Muscle of leg (tissue), 11 donors: ENCODE data around the gene MIDN. TPM values are rescaled to one million over a fixed set of nuclear protein-coding genes. Genes with fewer than 3 reads are reported as not detected.

Experiments
- DNase-seq: peaks from one replicate; pipeline ENCODE4 v3.0.0; 2013
- H3K27ac ChIP-seq: one replicate; pipeline ENCODE4 v1.5.1; 2013; ENCODE audit warnings: mild to moderate bottlenecking, low read length, control low read depth
- H3K27me3 ChIP-seq: one replicate; pipeline ENCODE4 v1.6.1; 2013; ENCODE audit warnings: low read length; ENCODE audit not compliant: control insufficient read depth, insufficient read depth
- H3K36me3 ChIP-seq: one replicate; pipeline ENCODE4 v1.6.1; 2013; ENCODE audit warnings: low read length; ENCODE audit not compliant: control insufficient read depth, insufficient read depth
- H3K4me1 ChIP-seq: one replicate; pipeline ENCODE4 v1.6.1; 2013; ENCODE audit warnings: low read length; ENCODE audit not compliant: control insufficient read depth, insufficient read depth
- H3K4me3 ChIP-seq: one replicate; pipeline ENCODE4 v1.5.1; 2013; ENCODE audit warnings: low read length, control low read depth
- H3K9me3 ChIP-seq: replicated peaks from 2 replicates; pipeline ENCODE4 v1.6.1; 2013; ENCODE audit warnings: low read depth, low read length; ENCODE audit not compliant: control insufficient read depth
- WGBS: methylation state at CpG from one replicate; pipeline ENCODE4 v1.1.5; 2013; ENCODE audit warnings: missing lambda C conversion rate; ENCODE audit not compliant: insufficient coverage; 5-methylcytosine and 5-hydroxymethylcytosine counted together
- polyA plus RNA-seq, 8 donors: library from polyadenylated mRNA; unstranded; fragments of 120-200 nt; gene quantifications; one replicate each; pipeline versions ENCODE4 v1.2.1 to v1.2.3, GENCODE V29; 2013; ENCODE audit warnings: inconsistent platforms in 1 of 8, low replicate concordance in 1 of 8; ENCODE audit not compliant: insufficient read length in 8 of 8, insufficient read depth in 1 of 8
- total RNA-seq: library from RNA; stranded (reverse); fragments of 120-200 nt; gene quantifications from one replicate; pipeline ENCODE4 v1.2.4, GENCODE V29; 2013

Gene MIDN
- total and polyA plus RNA-seq, 9 donors: 9.2 to 54.7 (median 38.9) TPM

DNA sequence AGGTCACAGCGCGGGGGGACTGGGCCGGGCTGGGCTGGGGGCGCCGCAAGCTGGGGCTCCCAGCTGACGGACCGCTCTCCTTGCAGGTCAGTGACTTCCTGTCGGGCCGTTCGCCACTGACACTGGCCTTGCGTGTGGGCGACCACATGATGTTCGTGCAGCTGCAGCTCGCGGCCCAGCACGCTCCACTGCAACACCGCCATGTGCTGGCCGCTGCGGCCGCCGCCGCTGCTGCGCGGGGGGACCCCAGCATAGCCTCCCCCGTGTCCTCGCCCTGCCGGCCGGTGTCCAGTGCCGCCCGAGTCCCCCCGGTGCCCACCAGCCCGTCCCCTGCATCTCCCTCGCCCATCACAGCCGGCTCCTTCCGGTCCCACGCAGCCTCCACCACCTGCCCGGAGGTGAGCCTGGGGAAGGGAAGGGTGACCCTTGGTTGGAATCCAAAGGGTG, 5.7 kb downstream of the MIDN start:
- peak overlapping the region; percentile 92 for H3K27ac ChIP-seq
- 93% methylated on average over 34 of the region's 37 CpGs for WGBS
- no peak overlapping the region for H3K4me3 ChIP-seq
- no peak for DNase-seq
- H3K9me3 ChIP-seq: no peaks in the 10 kb centered on the region
- peaks cover 65% of the 10 kb centered on the region for H3K4me1 ChIP-seq
- H3K36me3 ChIP-seq: peaks cover 58% of the 10 kb centered on the region
- H3K27me3 ChIP-seq: no peaks in the 10 kb centered on the region

DNA sequence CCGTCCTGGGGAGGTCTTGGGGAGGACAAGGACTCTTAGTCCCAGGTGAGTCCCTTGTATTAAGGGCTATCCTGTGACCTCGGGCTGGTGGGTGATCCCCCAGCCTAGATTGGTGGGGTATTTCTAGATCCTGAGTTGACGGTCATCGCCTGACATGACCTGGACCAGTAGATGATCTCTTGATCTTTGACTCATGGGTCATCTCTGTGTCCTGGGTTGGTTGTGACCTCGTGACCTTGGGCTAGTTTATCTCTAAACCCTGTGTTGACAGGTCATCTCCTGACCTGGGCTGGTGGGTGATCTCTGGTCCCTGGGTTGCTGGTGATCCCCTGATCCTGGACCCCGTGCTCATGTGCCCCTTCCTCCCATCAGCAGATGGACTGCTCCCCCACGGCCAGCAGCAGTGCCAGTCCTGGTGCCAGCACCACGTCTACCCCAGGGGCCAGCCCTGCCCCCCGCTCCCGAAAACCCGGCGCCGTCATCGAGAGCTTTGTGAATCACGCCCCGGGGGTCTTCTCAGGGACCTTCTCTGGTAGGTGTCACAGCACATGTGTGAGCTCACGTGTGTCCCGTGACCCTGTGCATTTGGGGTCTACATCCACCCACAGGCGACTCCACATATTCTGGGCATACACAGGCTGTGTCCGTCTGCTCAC, 6.3 kb downstream of the MIDN start:
- no peak overlapping the region for H3K4me3 ChIP-seq
- peaks cover 71% of the 10 kb centered on the region for H3K4me1 ChIP-seq
- no peaks in the 10 kb centered on the region for H3K9me3 ChIP-seq
- no peak overlapping the region for H3K27ac ChIP-seq
- WGBS: 88% methylated on average over 20 of the region's 20 CpGs
- H3K27me3 ChIP-seq: no peaks in the 10 kb centered on the region
- no peak for DNase-seq
- peaks cover 59% of the 10 kb centered on the region for H3K36me3 ChIP-seq

DNA sequence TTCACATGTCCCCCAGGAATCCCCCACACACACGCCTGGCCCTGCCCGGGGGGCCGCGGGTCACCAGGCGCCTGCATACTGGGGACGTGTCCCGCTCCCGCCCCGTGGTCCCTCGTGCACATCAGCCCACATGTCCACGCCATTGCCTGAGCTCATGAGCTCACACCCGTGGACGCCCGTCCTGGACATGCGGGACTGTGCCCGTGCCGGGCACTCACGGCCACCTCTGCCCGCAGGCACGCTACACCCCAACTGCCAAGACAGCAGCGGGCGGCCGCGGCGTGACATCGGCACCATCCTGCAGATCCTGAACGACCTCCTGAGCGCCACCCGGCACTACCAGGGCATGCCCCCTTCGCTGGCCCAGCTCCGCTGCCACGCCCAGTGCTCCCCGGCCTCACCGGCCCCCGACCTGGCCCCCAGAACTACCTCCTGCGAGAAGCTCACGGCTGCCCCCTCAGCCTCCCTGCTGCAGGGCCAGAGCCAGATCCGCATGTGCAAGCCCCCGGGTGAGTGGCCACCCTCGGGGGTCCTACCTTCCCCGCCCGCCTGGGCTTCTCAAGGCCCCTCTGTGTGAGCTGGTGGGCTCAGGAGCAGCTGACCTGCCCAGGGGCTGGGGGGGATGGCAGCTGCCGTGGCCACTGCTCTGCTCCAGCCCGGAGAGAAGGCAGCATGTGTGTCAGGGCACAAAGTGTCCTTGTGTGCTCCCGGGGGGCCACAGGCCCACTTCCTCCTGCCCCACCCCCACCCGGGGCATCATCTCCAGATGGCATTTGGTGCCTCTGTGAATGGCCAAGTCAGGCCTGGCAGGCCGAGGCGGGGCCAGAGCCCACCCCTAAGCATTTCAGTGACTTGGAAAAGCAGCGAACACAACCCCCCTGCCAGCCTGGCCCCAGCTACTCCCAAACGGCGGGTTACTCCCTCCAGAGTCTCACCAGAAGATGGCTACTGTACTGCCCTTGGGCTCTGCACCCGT, 7.1 kb downstream of the MIDN start:
- H3K27me3 ChIP-seq: no peaks in the 10 kb centered on the region
- peaks cover 79% of the 10 kb centered on the region for H3K4me1 ChIP-seq
- H3K36me3 ChIP-seq: peaks cover 59% of the 10 kb centered on the region
- no peaks in the 10 kb centered on the region for H3K9me3 ChIP-seq
- DNase-seq: peak; percentile 53
- WGBS: 89% methylated on average over 46 of the region's 52 CpGs
- H3K4me3 ChIP-seq: no peak overlapping the region
- peak overlapping the region; percentile 9 for H3K27ac ChIP-seq

DNA sequence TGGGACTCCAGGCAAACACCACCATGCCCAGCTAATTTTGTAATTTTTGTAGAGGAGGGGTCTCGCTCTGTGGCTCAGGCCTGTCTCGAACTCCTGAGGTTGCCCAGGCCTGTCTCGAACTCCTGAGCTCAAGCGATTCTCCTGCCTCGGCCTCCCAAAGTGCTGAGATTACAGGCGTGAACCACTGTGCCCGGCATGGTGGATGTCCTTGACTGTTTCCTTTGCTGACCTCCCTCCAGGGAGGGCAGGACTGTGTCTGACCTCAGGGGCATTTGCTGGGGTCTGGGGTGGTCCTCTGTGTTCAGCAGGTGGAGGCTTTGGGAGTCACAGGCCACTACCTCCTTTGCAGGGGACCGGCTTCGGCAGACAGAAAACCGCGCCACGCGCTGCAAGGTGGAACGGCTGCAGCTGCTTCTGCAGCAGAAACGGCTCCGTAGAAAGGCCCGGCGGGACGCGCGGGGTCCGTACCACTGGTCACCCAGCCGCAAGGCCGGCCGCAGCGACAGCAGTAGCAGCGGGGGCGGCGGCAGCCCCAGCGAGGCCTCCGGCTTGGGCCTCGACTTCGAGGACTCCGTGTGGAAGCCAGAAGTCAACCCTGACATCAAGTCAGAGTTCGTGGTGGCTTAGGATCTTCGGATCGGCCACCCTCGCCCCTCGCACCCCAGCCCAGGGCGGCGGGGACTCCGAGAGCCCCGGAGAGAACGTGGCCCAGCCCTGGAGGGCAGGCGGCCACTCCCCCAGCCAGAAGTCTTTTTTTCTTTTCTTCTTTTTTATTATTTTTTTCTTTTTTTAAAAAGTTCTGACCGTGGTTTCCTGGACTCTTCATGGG, 8.5 kb downstream of the MIDN start:
- peaks cover 81% of the 10 kb centered on the region for H3K4me1 ChIP-seq
- 75% methylated on average over 35 of the region's 46 CpGs for WGBS
- no peak for DNase-seq
- no peaks in the 10 kb centered on the region for H3K9me3 ChIP-seq
- H3K36me3 ChIP-seq: peaks cover 52% of the 10 kb centered on the region
- no peak overlapping the region for H3K4me3 ChIP-seq
- H3K27me3 ChIP-seq: no peaks in the 10 kb centered on the region
- no peak overlapping the region for H3K27ac ChIP-seq

DNA sequence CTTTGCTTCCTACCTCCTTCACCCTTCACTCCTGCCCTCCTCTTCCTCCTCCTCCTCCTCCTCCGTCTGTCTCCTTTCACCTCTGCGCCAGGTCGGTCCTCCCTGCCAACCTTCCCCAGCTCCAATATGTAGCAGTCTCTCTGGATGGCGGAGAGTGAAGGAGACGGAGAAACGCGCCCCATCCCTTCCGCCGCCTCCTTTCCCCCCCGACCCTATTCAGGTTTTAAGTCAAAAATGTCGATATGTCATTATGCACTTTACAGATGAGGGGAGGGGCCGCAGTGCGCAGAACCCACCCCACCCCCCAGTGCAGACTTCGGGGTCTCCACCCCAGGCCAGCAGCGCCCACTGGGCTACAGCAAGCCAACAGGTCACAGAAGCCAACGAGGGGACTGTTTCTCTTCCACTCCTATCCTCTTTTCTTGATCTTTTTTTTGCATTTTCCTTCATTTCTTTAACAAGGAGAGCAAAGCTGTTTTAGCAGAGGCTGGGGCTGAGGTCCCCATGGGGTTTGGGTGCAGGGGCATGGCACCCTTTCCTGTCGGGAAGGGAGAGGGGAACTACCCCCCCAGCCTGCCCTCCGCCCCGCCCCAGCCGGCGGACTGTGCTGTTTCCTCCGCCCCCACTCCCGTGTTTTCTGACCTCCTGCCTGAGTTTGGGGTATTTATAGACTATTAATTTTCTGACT, 9.2 kb downstream of the MIDN start:
- Histone ChIP-seq H3K4me3 (no peak overlapping the region), H3K36me3 (peaks cover 51% of the 10 kb centered on the region), H3K9me3 (no peaks in the 10 kb centered on the region), H3K4me1 (peaks cover 81% of the 10 kb centered on the region), H3K27me3 (no peaks in the 10 kb centered on the region), H3K27ac (peak overlapping the region; percentile 31)
- no peak for DNase-seq
- WGBS: 67% methylated on average over 4 of the region's 23 CpGs

DNA sequence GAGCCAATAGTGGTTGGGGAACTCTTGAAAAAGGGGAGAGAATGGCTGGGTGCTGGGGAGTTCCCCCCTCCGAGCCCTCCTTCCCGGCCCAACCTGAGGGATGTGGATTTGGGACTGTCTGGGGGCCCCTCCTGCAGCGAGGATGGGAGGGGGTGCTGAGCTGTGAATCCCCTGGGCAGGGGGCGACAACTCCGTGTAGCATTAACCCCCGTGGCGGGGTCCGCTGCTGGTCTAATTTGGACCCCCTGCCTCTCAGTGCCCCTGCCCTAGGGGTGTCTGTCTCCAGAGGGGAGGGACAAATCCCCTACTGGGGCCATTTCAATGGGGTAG, 9.7 kb downstream of the MIDN start:
- peak overlapping the region; percentile 31 for H3K27ac ChIP-seq
- no peak for DNase-seq
- no peaks in the 10 kb centered on the region for H3K9me3 ChIP-seq
- no peak overlapping the region for H3K4me3 ChIP-seq
- 64% methylated on average over 3 of the region's 8 CpGs for WGBS
- no peaks in the 10 kb centered on the region for H3K27me3 ChIP-seq
- peaks cover 81% of the 10 kb centered on the region for H3K4me1 ChIP-seq
- H3K36me3 ChIP-seq: peaks cover 51% of the 10 kb centered on the region

DNA sequence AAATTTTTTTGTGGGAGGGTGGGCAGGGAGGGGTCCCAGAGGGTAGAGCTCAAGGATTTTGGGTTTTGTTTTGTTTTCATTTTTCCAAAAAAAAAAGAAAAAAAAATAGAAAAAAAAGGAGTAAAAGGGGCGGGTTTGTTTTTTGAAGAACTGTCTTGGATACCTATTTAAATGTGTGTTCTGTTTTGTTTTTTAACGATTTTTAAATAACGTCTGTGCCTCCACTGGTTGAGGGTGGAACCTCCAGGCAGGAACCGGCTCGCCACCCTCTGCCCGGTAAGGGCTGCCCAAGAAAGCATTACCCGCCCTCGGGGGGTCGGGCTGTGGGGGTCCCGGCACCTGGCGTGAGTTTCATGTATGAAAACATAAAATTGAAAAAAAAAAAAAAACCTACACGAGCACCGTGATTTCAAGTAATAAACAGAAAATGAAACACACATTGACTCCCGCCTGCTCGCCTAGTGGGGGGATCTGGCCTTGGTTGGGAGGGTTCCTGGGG, 10.4 kb downstream of the MIDN start:
- peaks cover 77% of the 10 kb centered on the region for H3K4me1 ChIP-seq

DNA sequence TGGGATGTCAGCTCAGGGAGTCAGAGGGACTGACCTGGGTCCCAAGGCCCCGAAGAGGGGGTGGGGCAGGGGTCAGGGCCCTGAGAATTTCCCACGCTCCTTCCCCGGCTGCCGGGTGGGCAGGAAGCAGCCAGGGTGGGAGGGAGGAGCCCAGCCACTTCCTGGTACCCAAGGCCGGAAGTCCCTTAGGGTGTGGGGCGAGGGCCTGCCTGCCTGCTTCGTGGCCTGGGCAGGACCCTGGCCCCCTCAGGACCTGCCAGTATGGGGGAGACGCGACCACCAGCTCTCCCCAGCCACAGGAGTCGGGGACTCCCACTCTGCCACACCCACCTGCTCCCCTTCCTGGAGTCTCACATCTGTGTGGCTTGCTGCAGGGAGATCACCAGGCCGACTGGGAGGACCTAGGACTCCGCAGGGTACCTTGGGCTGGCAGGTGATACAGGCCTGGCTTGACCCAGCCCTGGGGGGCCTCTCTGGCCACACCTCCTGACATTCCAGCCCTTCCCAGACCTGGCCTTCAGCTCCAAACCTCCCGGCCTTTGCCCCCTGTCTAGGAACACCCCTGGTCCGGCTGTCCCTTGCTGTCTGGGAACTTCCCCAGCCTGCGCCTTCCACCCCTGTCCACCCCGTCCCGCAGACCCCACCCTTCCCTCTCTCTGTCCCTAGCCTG, 11.0 kb downstream of the MIDN start:
- Histone ChIP-seq H3K4me3 (no peak overlapping the region), H3K4me1 (peaks cover 76% of the 10 kb centered on the region)
- WGBS: 26% methylated on average over 12 of the region's 17 CpGs

More for the DNA sequence above, 10.4 kb downstream of the MIDN start:
- Histone ChIP-seq H3K27ac (peak overlapping the region; percentile 90), H3K4me3 (no peak overlapping the region), H3K9me3 (no peaks in the 10 kb centered on the region), H3K36me3 (peaks cover 45% of the 10 kb centered on the region), H3K27me3 (no peaks in the 10 kb centered on the region)
- 43% methylated on average over 2 of the region's 15 CpGs for WGBS
- DNase-seq: no peak

More for the DNA sequence above, 11.0 kb downstream of the MIDN start:
- Histone ChIP-seq H3K27me3 (no peaks in the 10 kb centered on the region), H3K27ac (peak overlapping the region; percentile 90), H3K9me3 (no peaks in the 10 kb centered on the region), H3K36me3 (peaks cover 39% of the 10 kb centered on the region)
- DNase-seq: peak; percentile 74
